Measurements from ENCODE around the gene TCF21.
"Not testable (repeated sequence)": the region's sequence is repeated elsewhere in the genome, so short reads cannot be mapped to it uniquely, and the experiment has no call there.

The TCF21 gene

GRCh38 chr6:133923938-133924593, 35.2 kb downstream of the TCF21 start:
- DNase-seq (ENCODE audit: low spot score) = no peak

DNA sequence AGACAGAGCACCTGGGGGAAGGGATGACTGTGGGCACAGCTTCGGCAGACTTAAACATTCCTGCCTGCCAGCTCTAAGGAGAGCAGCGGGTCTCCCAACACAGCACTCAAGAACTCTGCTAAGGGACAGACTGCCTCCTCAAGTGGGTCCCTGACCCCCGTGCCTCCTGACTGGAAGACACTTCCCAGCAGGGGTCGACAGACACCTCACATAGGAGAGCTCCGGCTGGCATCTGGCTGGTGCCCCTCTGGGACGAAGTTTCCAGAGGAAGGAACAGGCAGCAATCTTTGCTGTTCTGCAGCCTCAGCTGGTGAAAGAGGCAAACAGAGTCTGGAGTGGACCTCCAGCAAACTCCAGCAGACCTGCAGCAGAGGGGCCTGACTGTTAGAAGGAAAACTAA, 42.3 kb downstream of the TCF21 start:
- DNase-seq (ENCODE audit: low spot score) = not testable (repeated sequence)

DNA sequence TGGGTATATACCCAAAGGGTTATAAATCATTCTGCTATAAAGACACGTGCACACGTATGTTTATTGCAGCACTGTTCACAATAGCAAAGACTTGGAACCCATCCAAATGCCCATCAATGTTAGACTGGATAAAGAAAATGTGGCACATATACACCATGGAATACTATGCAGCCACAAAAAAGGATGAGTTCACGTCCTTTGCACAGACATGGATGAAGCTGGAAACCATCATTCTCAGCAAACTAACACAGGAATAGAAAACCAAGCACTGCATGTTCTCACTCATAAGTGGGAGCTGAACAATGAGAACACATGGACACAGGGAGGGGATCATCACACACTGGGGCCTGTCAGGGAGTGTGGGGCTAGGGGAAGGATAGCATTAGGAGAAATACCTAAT, 47.4 kb downstream of the TCF21 start:
- not testable (repeated sequence) for DNase-seq (ENCODE audit: low spot score)

DNA sequence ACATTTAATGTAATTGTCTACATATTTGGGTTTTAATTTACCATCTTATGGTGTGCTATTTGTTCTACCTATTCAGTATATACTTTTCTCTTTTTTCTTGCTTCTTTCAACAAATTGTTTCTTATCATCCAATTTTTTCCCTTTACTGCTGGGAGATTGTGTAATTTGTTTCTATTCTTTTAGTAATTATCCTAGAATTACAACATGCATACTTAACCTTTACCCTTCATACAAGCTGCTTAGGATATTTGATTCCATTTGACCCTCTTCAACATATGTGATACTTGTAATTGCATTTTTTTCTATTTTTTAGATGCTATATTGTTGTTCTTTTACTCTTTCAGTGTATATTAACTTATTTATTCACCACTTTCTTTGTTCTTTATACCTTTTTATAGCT, 49.0 kb downstream of the TCF21 start:
- no peak for DNase-seq (ENCODE audit: low spot score)

DNA sequence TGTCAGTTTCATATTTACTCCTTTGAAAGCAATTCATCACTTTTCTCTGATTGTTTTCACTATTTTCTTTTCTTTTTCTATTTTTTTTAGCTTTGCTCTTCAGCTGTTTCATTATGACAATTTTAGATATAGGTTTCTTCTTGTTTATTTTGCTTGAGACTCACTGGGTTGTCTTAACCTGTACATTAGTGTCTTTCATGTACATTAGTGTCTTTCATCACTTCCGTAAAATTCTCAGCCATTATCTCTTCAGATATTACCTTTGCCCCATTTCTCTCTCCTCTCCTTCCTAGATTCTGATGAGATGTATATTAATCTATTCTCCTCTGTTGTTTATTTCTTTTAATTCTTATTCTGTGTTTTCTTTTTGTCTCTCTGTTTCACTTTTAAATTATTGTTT, 49.6 kb downstream of the TCF21 start:
- DNase-seq (ENCODE audit: low spot score) = no peak

DNA sequence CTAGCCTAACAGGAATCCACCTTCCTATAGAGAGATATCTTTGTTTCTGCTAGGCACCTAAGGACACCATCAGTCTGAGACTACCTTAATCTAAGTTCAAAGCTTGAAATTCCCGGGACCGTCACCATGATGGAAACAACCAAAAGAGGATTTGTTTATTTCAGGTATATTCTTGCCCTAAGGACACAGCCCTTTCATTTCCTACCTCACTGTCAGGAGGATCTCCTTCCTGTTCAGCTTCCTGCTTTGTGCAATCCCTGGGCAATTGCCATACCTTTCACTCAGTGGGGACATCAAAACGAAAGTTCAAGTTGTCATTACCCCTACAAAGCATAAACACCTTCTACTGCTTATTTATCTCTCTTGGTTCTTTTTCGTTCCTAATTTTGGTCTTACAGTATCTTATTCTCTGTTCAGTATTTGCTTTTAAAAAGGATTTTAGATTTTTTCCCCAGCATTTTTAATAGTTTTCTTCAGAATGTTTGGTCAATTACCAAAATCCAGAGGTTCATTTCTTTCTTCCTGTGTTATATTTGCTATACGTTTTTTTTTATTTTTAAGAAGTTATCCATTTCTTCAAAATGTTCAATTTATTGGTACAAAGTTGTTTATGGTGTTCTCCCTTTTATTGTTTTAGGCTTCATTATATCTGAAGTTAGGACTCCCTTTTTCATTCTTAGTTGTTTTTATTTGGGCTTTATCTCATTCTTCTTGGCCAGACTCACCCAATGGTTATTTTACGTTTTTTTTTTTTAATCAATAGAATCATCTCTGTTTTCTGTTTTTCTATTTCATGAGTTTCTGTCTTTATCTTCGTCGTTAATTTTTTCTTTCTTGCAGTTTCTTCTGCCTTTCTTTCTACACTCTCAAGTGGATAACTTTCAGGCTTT, 51.1 kb downstream of the TCF21 start:
- no peak for DNase-seq (ENCODE audit: low spot score)

Measured in left forelimb (tissue), 1 donor.